TTC549 (cell line): ENCODE measurements around the gene OR6C75.
"Not testable (repeated sequence)": the region's sequence is repeated elsewhere in the genome, so short reads cannot be mapped to it uniquely, and the experiment has no call there.

Experiments
- FAIRE-seq: peaks from 2 replicates; lab custom pipeline; 2012; peaks lifted over from hg19 to GRCh38; lab: Jason Lieb, UNC

Gene OR6C75

GRCh38 chr12:55362675-55363074, at the start of gene OR6C75:
OR6C75 (plus strand) TSS chr12:55362975; CDS start chr12:55365111, 2,136 bp downstream.
- no peak for FAIRE-seq

GRCh38 chr12:55314043-55314442, 48.7 kb upstream of the OR6C75 start, which contains the start of gene OR6C1:
OR6C1 (plus strand) TSS chr12:55314343; CDS start chr12:55320600, 6,257 bp downstream.
- no peak for FAIRE-seq

- no peak for FAIRE-seq
These were observed 42.6 kb upstream of the OR6C75 start for GRCh38 chr12:55320201-55320600.

GRCh38 chr12:55325801-55326200, 37.0 kb upstream of the OR6C75 start:
- not testable (repeated sequence) for FAIRE-seq

- no peak for FAIRE-seq
These were observed 32.3 kb upstream of the OR6C75 start, which contains the start of gene OR6C3 for GRCh38 chr12:55330446-55330845. OR6C3 (plus strand) TSS chr12:55330746; CDS start chr12:55331701, 955 bp downstream.

GRCh38 chr12:55336002-55336401, 26.8 kb upstream of the OR6C75 start:
- FAIRE-seq, result no peak

- FAIRE-seq, result not testable (repeated sequence)
These were observed 7.4 kb upstream of the OR6C75 start for GRCh38 chr12:55355338-55355737.

- FAIRE-seq, result no peak
These were observed 2.3 kb downstream of the OR6C75 start for GRCh38 chr12:55365086-55365485.

GRCh38 chr12:55372521-55372920, 9.7 kb downstream of the OR6C75 start:
- peak; percentile 68 for FAIRE-seq

GRCh38 chr12:55385891-55386290, 23.1 kb downstream of the OR6C75 start:
- no peak for FAIRE-seq

GRCh38 chr12:55392032-55392795, 29.4 kb downstream of the OR6C75 start:
- no peak for FAIRE-seq

GRCh38 chr12:55396326-55396725, 33.6 kb downstream of the OR6C75 start:
- no peak for FAIRE-seq

- FAIRE-seq, result no peak
These were observed 37.5 kb downstream of the OR6C75 start, which contains the start of gene OR6C65 for GRCh38 chr12:55400229-55400628. OR6C65 (plus strand) TSS chr12:55400529; CDS start chr12:55400529, 0 bp downstream.

GRCh38 chr12:55407866-55408265, 45.1 kb downstream of the OR6C75 start:
- no peak for FAIRE-seq

GRCh38 chr12:55409133-55409532, 46.4 kb downstream of the OR6C75 start:
- not testable (repeated sequence) for FAIRE-seq

GRCh38 chr12:55412138-55412537, 49.4 kb downstream of the OR6C75 start:
- FAIRE-seq, result not testable (repeated sequence)

- not testable (repeated sequence) for FAIRE-seq
These were observed 51.0 kb downstream of the OR6C75 start for GRCh38 chr12:55413498-55414388.

- FAIRE-seq, result not testable (repeated sequence)
These were observed 51.6 kb downstream of the OR6C75 start for GRCh38 chr12:55414396-55414823.

GRCh38 chr12:55414889-55415288, 52.1 kb downstream of the OR6C75 start:
- not testable (repeated sequence) for FAIRE-seq

GRCh38 chr12:55416961-55417360, 54.2 kb downstream of the OR6C75 start:
- FAIRE-seq, result no peak
